Transverse colon (tissue), 4 donors: ENCODE measurements around the gene MRFAP1L1.

Source experiments
- EP300 ChIP-seq: sonication (generic); formaldehyde crosslinking; IDR thresholded peaks from one replicate; pipeline ENCODE4 v1.6.1; 2017; ENCODE audit warnings: antibody characterized with exemption, low read depth
- POLR2A ChIP-seq: fragments of 450-650 bp; IDR thresholded peaks from one replicate; pipeline ENCODE4 v1.6.1; 2016; ENCODE audit warnings: antibody characterized with exemption, mild to moderate bottlenecking, moderate library complexity
- POLR2AphosphoS5 ChIP-seq, 3 donors: sonication (generic); formaldehyde crosslinking; IDR thresholded peaks; one replicate each; pipeline ENCODE4 v1.6.1; 2016; ENCODE audit warnings: antibody characterized with exemption in 3 of 3
- TF ChIP-seq, protein P1 (sequence below), 5 experiments: fragments of 200-600 bp in 3 of 5; fragments of 450-650 bp in 2 of 5; sonication (generic) in 3 of 5; IDR thresholded peaks; 1 replicate in 2 of 5; 2 replicates in 3 of 5; pipeline ENCODE4 v1.5.1; 2016 to 2017; ENCODE audit warnings: antibody characterized with exemption in 5 of 5, inconsistent platforms in 3 of 5, mild to moderate bottlenecking in 2 of 5, moderate library complexity in 1 of 5

DNA sequence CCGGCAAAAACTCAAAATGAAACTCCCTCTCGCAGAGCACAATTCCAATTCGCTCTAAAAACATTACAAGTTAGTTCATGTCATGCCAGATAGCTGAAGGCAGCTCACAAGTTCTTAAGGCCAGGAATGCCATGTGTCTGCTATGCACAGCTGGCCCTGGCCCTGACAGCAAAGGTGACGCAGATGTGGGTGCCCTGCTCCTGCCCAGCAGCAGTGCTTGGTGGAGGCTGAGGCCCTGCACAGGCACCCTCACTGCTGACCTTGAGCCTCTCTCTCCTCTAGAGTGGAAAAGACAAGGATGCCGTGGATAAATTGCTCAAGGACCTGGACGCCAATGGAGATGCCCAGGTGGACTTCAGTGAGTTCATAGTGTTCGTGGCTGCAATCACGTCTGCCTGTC lies 13.1 kb downstream of the MRFAP1L1 start:
- TF ChIP-seq POLR2AphosphoS5 (IDR thresholded peaks at IDR 0.05) (no peak), EP300 (no peak), POLR2A (no peak)
- TF ChIP-seq, protein P1, sequence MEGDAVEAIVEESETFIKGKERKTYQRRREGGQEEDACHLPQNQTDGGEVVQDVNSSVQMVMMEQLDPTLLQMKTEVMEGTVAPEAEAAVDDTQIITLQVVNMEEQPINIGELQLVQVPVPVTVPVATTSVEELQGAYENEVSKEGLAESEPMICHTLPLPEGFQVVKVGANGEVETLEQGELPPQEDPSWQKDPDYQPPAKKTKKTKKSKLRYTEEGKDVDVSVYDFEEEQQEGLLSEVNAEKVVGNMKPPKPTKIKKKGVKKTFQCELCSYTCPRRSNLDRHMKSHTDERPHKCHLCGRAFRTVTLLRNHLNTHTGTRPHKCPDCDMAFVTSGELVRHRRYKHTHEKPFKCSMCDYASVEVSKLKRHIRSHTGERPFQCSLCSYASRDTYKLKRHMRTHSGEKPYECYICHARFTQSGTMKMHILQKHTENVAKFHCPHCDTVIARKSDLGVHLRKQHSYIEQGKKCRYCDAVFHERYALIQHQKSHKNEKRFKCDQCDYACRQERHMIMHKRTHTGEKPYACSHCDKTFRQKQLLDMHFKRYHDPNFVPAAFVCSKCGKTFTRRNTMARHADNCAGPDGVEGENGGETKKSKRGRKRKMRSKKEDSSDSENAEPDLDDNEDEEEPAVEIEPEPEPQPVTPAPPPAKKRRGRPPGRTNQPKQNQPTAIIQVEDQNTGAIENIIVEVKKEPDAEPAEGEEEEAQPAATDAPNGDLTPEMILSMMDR (IDR thresholded peaks at IDR 0.05) = no peak
